ENCODE data around the gene CUX1. TPM values are rescaled to one million over a fixed set of nuclear protein-coding genes. Genes with fewer than 3 reads are reported as not detected.

CUX1 gene
- total RNA-seq, 1 experiment from 2014 or later = 39.6 TPM

DNA sequence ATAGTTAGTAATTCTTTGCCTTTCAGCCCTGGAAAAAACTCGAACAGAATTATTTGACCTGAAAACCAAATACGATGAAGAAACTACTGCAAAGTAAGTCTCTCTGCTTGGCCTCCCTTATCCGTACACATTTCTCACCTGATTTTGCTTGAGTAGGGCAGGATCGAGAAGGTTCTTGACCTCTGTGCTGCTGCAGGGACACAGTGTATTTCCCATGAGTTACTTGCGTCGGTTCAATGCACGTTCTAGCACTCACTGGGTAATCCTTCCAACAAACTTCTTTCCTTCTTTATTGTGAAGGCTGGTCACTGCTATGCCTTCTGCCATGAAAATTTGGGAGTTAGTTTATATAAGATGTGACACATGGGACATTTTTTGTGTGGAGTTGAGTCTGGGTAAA lies 297.8 kb downstream of the CUX1 start:
- H4K20me1 ChIP-seq (ENCODE audit: low read length) = no peaks in the 10 kb centered on the region
- H3K27me3 ChIP-seq (ENCODE audit: low read length) = no peaks in the 10 kb centered on the region
- TF ChIP-seq EZH2phosphoT487 (IDR thresholded peaks at IDR 0.05; ENCODE audit: borderline replicate concordance, low read length) (no peak), EZH2 (IDR thresholded peaks at IDR 0.05; ENCODE audit: low read length, unreplicated experiment) (no peak)
- TF ChIP-seq, protein P1, sequence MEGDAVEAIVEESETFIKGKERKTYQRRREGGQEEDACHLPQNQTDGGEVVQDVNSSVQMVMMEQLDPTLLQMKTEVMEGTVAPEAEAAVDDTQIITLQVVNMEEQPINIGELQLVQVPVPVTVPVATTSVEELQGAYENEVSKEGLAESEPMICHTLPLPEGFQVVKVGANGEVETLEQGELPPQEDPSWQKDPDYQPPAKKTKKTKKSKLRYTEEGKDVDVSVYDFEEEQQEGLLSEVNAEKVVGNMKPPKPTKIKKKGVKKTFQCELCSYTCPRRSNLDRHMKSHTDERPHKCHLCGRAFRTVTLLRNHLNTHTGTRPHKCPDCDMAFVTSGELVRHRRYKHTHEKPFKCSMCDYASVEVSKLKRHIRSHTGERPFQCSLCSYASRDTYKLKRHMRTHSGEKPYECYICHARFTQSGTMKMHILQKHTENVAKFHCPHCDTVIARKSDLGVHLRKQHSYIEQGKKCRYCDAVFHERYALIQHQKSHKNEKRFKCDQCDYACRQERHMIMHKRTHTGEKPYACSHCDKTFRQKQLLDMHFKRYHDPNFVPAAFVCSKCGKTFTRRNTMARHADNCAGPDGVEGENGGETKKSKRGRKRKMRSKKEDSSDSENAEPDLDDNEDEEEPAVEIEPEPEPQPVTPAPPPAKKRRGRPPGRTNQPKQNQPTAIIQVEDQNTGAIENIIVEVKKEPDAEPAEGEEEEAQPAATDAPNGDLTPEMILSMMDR (conservative IDR thresholded peaks at IDR 0.05; ENCODE audit: low read depth, low read length) = no peak
- H3K27ac ChIP-seq (ENCODE audit: low read length) = no peak overlapping the region
- intact Hi-C loops (cut with micrococcal nuclease) = no loop called here
- H3K4me1 ChIP-seq (ENCODE audit: insufficient read depth, low read length) = no peaks in the 10 kb centered on the region
- peaks cover 5% of the 10 kb centered on the region for H3K36me3 ChIP-seq (ENCODE audit: low read depth, low read length)
- no peak overlapping the region for H3K4me2 ChIP-seq (ENCODE audit: low read length)
- no peaks in the 10 kb centered on the region for H3K79me2 ChIP-seq (ENCODE audit: low read length)
- no peaks in the 10 kb centered on the region for H3K9me3 ChIP-seq (ENCODE audit: low read length)
- H3K9me2 ChIP-seq (replicated peaks; ENCODE audit: low read length) = no peaks in the 10 kb centered on the region
- H3K4me3 ChIP-seq (ENCODE audit: low read length) = no peak overlapping the region
- POLR2A ChIA-PET (ENCODE audit: unreplicated experiment) = no interaction called here
- no TSS peak for BruUV-seq (replicated peaks)
- H3F3A ChIP-seq (ENCODE audit: low read length, unreplicated experiment) = no peaks in the 10 kb centered on the region
- H3K9ac ChIP-seq (ENCODE audit: low read length) = no peak overlapping the region
- CTCF ChIA-PET = no interaction called here
- DNase-seq (no peak), ATAC-seq (no peak)
- no peak overlapping the region for H2AFZ ChIP-seq (ENCODE audit: low read length)

DNA sequence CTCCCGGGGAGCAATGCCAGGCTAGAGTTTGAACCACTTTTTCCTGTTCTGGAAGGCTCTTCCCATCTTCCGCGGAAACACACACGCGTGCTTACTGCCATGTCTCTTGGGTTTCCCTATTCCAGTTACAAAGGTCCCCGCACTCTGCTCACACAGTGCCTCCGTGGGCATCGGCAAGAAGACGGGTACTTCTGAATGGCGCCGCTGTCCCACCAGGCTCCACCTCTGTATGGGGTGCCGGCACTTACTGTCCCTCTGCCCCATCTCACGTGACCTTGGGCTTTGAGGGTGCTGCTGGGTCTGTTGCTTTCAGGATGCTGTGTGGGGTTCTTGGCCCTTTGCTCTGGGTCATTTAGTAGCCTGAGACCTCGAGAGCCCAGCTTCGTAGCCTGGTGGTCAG lies 298.5 kb downstream of the CUX1 start:
- Histone ChIP-seq H3K4me1 (ENCODE audit: insufficient read depth, low read length) (no peaks in the 10 kb centered on the region), H3K79me2 (ENCODE audit: low read length) (no peaks in the 10 kb centered on the region), H4K20me1 (ENCODE audit: low read length) (no peaks in the 10 kb centered on the region), H2AFZ (ENCODE audit: low read length) (no peak overlapping the region), H3K9me2 (replicated peaks; ENCODE audit: low read length) (no peaks in the 10 kb centered on the region), H3F3A (ENCODE audit: low read length, unreplicated experiment) (no peaks in the 10 kb centered on the region), H3K4me3 (ENCODE audit: low read length) (no peak overlapping the region), H3K9ac (ENCODE audit: low read length) (no peak overlapping the region), H3K36me3 (ENCODE audit: low read depth, low read length) (peaks cover 5% of the 10 kb centered on the region), H3K27ac (ENCODE audit: low read length) (no peak overlapping the region), H3K4me2 (ENCODE audit: low read length) (no peak overlapping the region), H3K27me3 (ENCODE audit: low read length) (no peaks in the 10 kb centered on the region), H3K9me3 (ENCODE audit: low read length) (no peaks in the 10 kb centered on the region)
- intact Hi-C loops (cut with micrococcal nuclease) = no loop called here
- POLR2A ChIA-PET (ENCODE audit: unreplicated experiment) = no interaction called here
- BruUV-seq (replicated peaks) = no TSS peak
- CTCF ChIA-PET = no interaction called here
- TF ChIP-seq EZH2phosphoT487 (IDR thresholded peaks at IDR 0.05; ENCODE audit: borderline replicate concordance, low read length) = no peak
- TF ChIP-seq EZH2 (IDR thresholded peaks at IDR 0.05; ENCODE audit: low read length, unreplicated experiment) = no peak
- TF ChIP-seq, protein P1 (conservative IDR thresholded peaks at IDR 0.05; ENCODE audit: low read depth, low read length) = no peak
- ATAC-seq = no peak
- DNase-seq = no peak

GRCh38 chr7:102117743-102118142 lies 300.3 kb downstream of the CUX1 start:
- Histone ChIP-seq H3K36me3 (ENCODE audit: low read depth, low read length) (peaks cover 5% of the 10 kb centered on the region; the same call in 1 of the 2 replicates), H3K27ac (ENCODE audit: low read length) (no peak overlapping the region), H3K9me3 (ENCODE audit: low read length) (no peaks in the 10 kb centered on the region), H3K4me3 (ENCODE audit: low read length) (no peak overlapping the region), H3K4me1 (ENCODE audit: insufficient read depth, low read length) (peaks cover 14% of the 10 kb centered on the region), H3K79me2 (ENCODE audit: low read length) (no peaks in the 10 kb centered on the region), H3K4me2 (ENCODE audit: low read length) (no peak overlapping the region), H3K9ac (ENCODE audit: low read length) (no peak overlapping the region), H3K27me3 (ENCODE audit: low read length) (no peaks in the 10 kb centered on the region), H2AFZ (ENCODE audit: low read length) (no peak overlapping the region), H3K9me2 (replicated peaks; ENCODE audit: low read length) (no peaks in the 10 kb centered on the region), H3F3A (ENCODE audit: low read length, unreplicated experiment) (no peaks in the 10 kb centered on the region), H4K20me1 (ENCODE audit: low read length) (no peaks in the 10 kb centered on the region)
- ChIA-PET CTCF (no interaction called here), POLR2A (ENCODE audit: unreplicated experiment) (no interaction called here)
- TF ChIP-seq EZH2phosphoT487 (IDR thresholded peaks at IDR 0.05; ENCODE audit: borderline replicate concordance, low read length) (no peak), EZH2 (IDR thresholded peaks at IDR 0.05; ENCODE audit: low read length, unreplicated experiment) (no peak)
- TF ChIP-seq, protein P1 (conservative IDR thresholded peaks at IDR 0.05; ENCODE audit: low read depth, low read length) = no peak
- DNase-seq = no peak
- BruUV-seq (replicated peaks) = no TSS peak
- ATAC-seq = no peak
- intact Hi-C loops (cut with micrococcal nuclease) = no loop called here
